Panc1 (cell line): ENCODE data around the gene STRA6. TPM values are rescaled to one million over a fixed set of nuclear protein-coding genes. Genes with fewer than 3 reads are reported as not detected.

Experiments used
- ATAC-seq: fragments of 200-7000 bp; cut with Tn5 transposase; 2 replicates; pipeline ENCODE4 v1.9.1; 2020; ENCODE audit warnings: mild to moderate bottlenecking, moderate library complexity
- BruUV-seq: library from RNA; stranded (reverse); fragments of 400-500 nt; replicated peaks from 2 replicates; lab custom pipeline; 2021; lab: Mats Ljungman, UMichigan
- CTCF ChIA-PET: fragments of 300-600 bp; sonication (Branson Sonifier 250); formaldehyde crosslinking; loops from one replicate; lab custom pipeline; 2022; ENCODE audit warnings: antibody characterized with exemption; lab: Charles Lee
- POLR2A ChIA-PET: fragments of 300-600 bp; sonication (Branson Sonifier 250); formaldehyde crosslinking; loops from one replicate; lab custom pipeline; 2022; ENCODE audit warnings: antibody characterized with exemption; lab: Charles Lee
- DNase-seq: peaks from one replicate; pipeline ENCODE4 v3.0.0-alpha.2; 2010; ENCODE audit warnings: low read depth, low spot score
- H3K27ac ChIP-seq: 2 replicates; pipeline ENCODE4 v1.5.1; 2011; ENCODE audit warnings: mild to moderate bottlenecking, low read length, inconsistent platforms
- H3K27me3 ChIP-seq: fragments of 200-500 bp; sonication (Bioruptor generic); 2 replicates; pipeline ENCODE4 v1.6.0; 2014; ENCODE audit warnings: low read length, inconsistent platforms; ENCODE audit not compliant: control insufficient read depth, insufficient read depth
- H3K36me3 ChIP-seq: fragments of 200-500 bp; sonication (Bioruptor generic); 2 replicates; pipeline ENCODE4 v1.5.1; 2014; ENCODE audit warnings: inconsistent platforms, mild to moderate bottlenecking, low read length, moderate library complexity; ENCODE audit not compliant: control insufficient read depth, insufficient read depth
- H3K4me1 ChIP-seq: 2 replicates; pipeline ENCODE4 v1.5.1; 2011; ENCODE audit warnings: inconsistent platforms, mild to moderate bottlenecking, low read length, moderate library complexity; ENCODE audit not compliant: control insufficient read depth, insufficient read depth
- H3K4me3 ChIP-seq, 2 experiments: 2 replicates each; pipeline ENCODE4 v1.5.1; 2011 to 2012; ENCODE audit warnings: low read depth in 2 of 2, low read length in 2 of 2, mild to moderate bottlenecking in 2 of 2, inconsistent platforms in 1 of 2, moderate library complexity in 1 of 2
- H3K9me3 ChIP-seq: fragments of 200-500 bp; sonication (Bioruptor generic); 2 replicates; pipeline ENCODE4 v1.5.1; 2014; ENCODE audit warnings: low read depth, mild to moderate bottlenecking, inconsistent platforms, low read length, moderate library complexity; ENCODE audit not compliant: control insufficient read depth, insufficient read depth
- CTCF ChIP-seq: fragments of 450-650 bp; IDR thresholded peaks from 2 replicates; pipeline ENCODE4 v1.5.1; 2017; ENCODE audit warnings: mild to moderate bottlenecking
- POLR2AphosphoS5 ChIP-seq: IDR thresholded peaks from 2 replicates; pipeline ENCODE4 v1.6.1; 2012; ENCODE audit warnings: mild to moderate bottlenecking, low read depth, low read length, moderate library complexity
- REST ChIP-seq, 2 experiments: IDR thresholded peaks; 2 replicates each; pipeline ENCODE4 v1.6.1; 2011 to 2012; ENCODE audit warnings: low read depth in 2 of 2, control low read depth in 1 of 2, low read length in 1 of 2, mild to moderate bottlenecking in 1 of 2, moderate library complexity in 1 of 2; ENCODE audit not compliant: insufficient read depth in 1 of 2
- SIN3A ChIP-seq: IDR thresholded peaks from 2 replicates; pipeline ENCODE4 v1.6.1; 2012; ENCODE audit warnings: low read depth, mild to moderate bottlenecking, low read length, moderate library complexity, borderline replicate concordance; ENCODE audit not compliant: insufficient read depth
- TCF7L2 ChIP-seq: IDR thresholded peaks from 2 replicates; pipeline ENCODE4 v1.6.1; 2011; ENCODE audit warnings: mild to moderate bottlenecking, low read depth, low read length, inconsistent platforms
- in situ Hi-C: cut with HindIII; loops from 2 replicates; pipeline ENCODE4 v1.10.0; 2016; ENCODE audit warnings: low sequenced_read_pairs, low pct_unique_long_range_greater_than_20kb
- intact Hi-C: fragments of 100-400 bp; cut with micrococcal nuclease; formaldehyde crosslinking; loops from one replicate; pipeline ENCODE4 v1.10.0; 2022; ENCODE audit not compliant: unreplicated experiment
- total RNA-seq: library from RNA; stranded (reverse); gene quantifications from one replicate; pipeline ENCODE4 v1.2.1, GENCODE V29; 2021; ENCODE audit not compliant: unreplicated experiment

STRA6 gene
- total RNA-seq, 1 experiment from 2014 or later = 1.1 TPM

- Histone ChIP-seq H3K4me3 (no peak overlapping the region), H3K36me3 (no peaks in the 10 kb centered on the region), H3K27me3 (no peaks in the 10 kb centered on the region), H3K4me1 (peaks cover 2% of the 10 kb centered on the region; the same call in 1 of the 2 replicates), H3K9me3 (no peaks in the 10 kb centered on the region), H3K27ac (no peak overlapping the region)
- DNase-seq (no peak), ATAC-seq (no peak)
- intact Hi-C loops = no loop called here
- in situ Hi-C loops = no loop called here
- TF ChIP-seq TCF7L2 (no peak), POLR2AphosphoS5 (no peak), REST (IDR thresholded peaks at IDR 0.05; ENCODE audit: insufficient read depth in 1 of 2, low read depth in 2 of 2, low read length in 1 of 2) (no peak), CTCF (no peak), SIN3A (no peak)
- no TSS peak for BruUV-seq
- ChIA-PET POLR2A (no interaction called here), CTCF (no interaction called here)
Observed at GRCh38 chr15:74191798-74192197, 10.8 kb downstream of the STRA6 start.

- Histone ChIP-seq H3K36me3 (no peaks in the 10 kb centered on the region), H3K9me3 (no peaks in the 10 kb centered on the region), H3K27me3 (no peaks in the 10 kb centered on the region), H3K4me3 (no peak overlapping the region), H3K4me1 (no peaks in the 10 kb centered on the region), H3K27ac (no peak overlapping the region)
- ATAC-seq (no peak), DNase-seq (no peak)
- intact Hi-C loops (no loop called here), in situ Hi-C loops (no loop called here)
- TF ChIP-seq TCF7L2 (no peak), CTCF (no peak), POLR2AphosphoS5 (no peak), SIN3A (no peak), REST (IDR thresholded peaks at IDR 0.05; ENCODE audit: insufficient read depth in 1 of 2, low read depth in 2 of 2, low read length in 1 of 2) (no peak)
- ChIA-PET CTCF (no interaction called here), POLR2A (no interaction called here)
- no TSS peak for BruUV-seq
Observed at GRCh38 chr15:74188216-74188615, 14.4 kb downstream of the STRA6 start.
